Motor neuron (in vitro differentiated cells): ENCODE data around the gene POLR2J. TPM values are rescaled to one million over a fixed set of nuclear protein-coding genes. Genes with fewer than 3 reads are reported as not detected.

Experiments
- total RNA-seq, 8 experiments: library from RNA; unstranded; fragments of 300-600 nt; gene quantifications; 2 replicates each; pipeline versions ENCODE4 v1.2.3 to v1.2.4, GENCODE V29; 2022

Gene POLR2J
- total RNA-seq, 8 experiments from 2014 or later: 37.3 to 78.3 (median 53.6) TPM

Other genes starting within 250 kb of the POLR2J start
- 1 to 10 TPM; 1.0 to 8.1 (median 4.0) TPM for gene SH2B2, start 192.1 kb downstream of the POLR2J start, total RNA-seq
- gene SPDYE6, start 122.5 kb downstream of the POLR2J start, total RNA-seq: 1 to 10 TPM in 2 of 8 experiments, under 1 TPM in 6; 0.11 to 10.0 (median 0.40) TPM
- 10 to 100 TPM; 15.2 to 39.6 (median 31.1) TPM for gene PRKRIP1, start 82.6 kb downstream of the POLR2J start, total RNA-seq
- gene ORAI2, start 45.3 kb downstream of the POLR2J start, total RNA-seq: 10 to 100 TPM in 6 of 8 experiments, 1 to 10 TPM in 2; 5.4 to 45.0 (median 21.4) TPM
- gene ALKBH4, start 14.1 kb downstream of the POLR2J start, total RNA-seq: 10 to 100 TPM in 6 of 8 experiments, 1 to 10 TPM in 2; 6.9 to 16.7 (median 10.7) TPM
- gene LRWD1, start 13.9 kb downstream of the POLR2J start, total RNA-seq: 10 to 100 TPM in 7 of 8 experiments, 1 to 10 TPM in 1; 9.1 to 23.5 (median 17.9) TPM
- 10 to 100 TPM in 1 of 8 experiments, 1 to 10 TPM in 7; 1.6 to 12.4 (median 5.5) TPM for gene RASA4B, start 38.9 kb upstream of the POLR2J start, total RNA-seq
- 10 to 100 TPM in 2 of 8 experiments, under 1 TPM in 3, not detected in 3; 0.23 to 26.2 (median 0.43) TPM for gene UPK3BL2, start 64.8 kb upstream of the POLR2J start, total RNA-seq
- 1 to 10 TPM in 2 of 8 experiments, under 1 TPM in 2, not detected in 4; 0.11 to 7.2 (median 2.9) TPM for gene SPDYE2, start 72.3 kb upstream of the POLR2J start, total RNA-seq
- 100 to 1,000 TPM in 1 of 8 experiments, 10 to 100 TPM in 5, 1 to 10 TPM in 2; 6.5 to 111 (median 14.0) TPM for gene POLR2J3, start 93.7 kb upstream of the POLR2J start, total RNA-seq
- 10 to 100 TPM in 3 of 8 experiments, 1 to 10 TPM in 5; 1.7 to 19.1 (median 8.6) TPM for gene RASA4, start 137.8 kb upstream of the POLR2J start, total RNA-seq
- 10 to 100 TPM in 5 of 8 experiments, 1 to 10 TPM in 3; 5.7 to 37.1 (median 11.0) TPM for gene UPK3BL1, start 163.9 kb upstream of the POLR2J start, total RNA-seq
- 1 to 10 TPM in 2 of 8 experiments, under 1 TPM in 1, not detected in 5; 0.11 to 2.6 (median 2.0) TPM for gene SPDYE2B, start 171.4 kb upstream of the POLR2J start, total RNA-seq
- gene POLR2J2, start 192.7 kb upstream of the POLR2J start, total RNA-seq: 10 to 100 TPM in 1 of 8 experiments, 1 to 10 TPM in 4, under 1 TPM in 3; 0.43 to 13.7 (median 1.6) TPM